MG63 (cell line): Measurements from ENCODE around the gene DMD. TPM values are rescaled to one million over a fixed set of nuclear protein-coding genes. Genes with fewer than 3 reads are reported as not detected.
"Not testable (repeated sequence)": the region's sequence is repeated elsewhere in the genome, so short reads cannot be mapped to it uniquely, and the experiment has no call there.

Experiments
- DNase-seq: peaks from one replicate; pipeline ENCODE4 v3.0.0-alpha.2; 2020
- H3K27me3 ChIP-seq: fragments of 250-450 bp; sonication (Bioruptor Pico); 2 replicates; pipeline ENCODE4 v1.5.1; 2020; ENCODE audit warnings: mild to moderate bottlenecking, moderate library complexity
- H3K36me3 ChIP-seq: fragments of 250-450 bp; sonication (Bioruptor Pico); 2 replicates; pipeline ENCODE4 v1.5.1; 2020; ENCODE audit warnings: mild to moderate bottlenecking, moderate library complexity
- H3K4me3 ChIP-seq: fragments of 250-450 bp; sonication (Bioruptor Pico); 2 replicates; pipeline ENCODE4 v1.5.1; 2020; ENCODE audit warnings: mild to moderate bottlenecking, moderate library complexity
- H3K9me3 ChIP-seq: fragments of 250-450 bp; sonication (Bioruptor Pico); 2 replicates; pipeline ENCODE4 v1.5.1; 2020; ENCODE audit warnings: mild to moderate bottlenecking, moderate library complexity
- total RNA-seq: library from RNA; depleted of rRNA; stranded (reverse); fragments of >200 nt; shearing (Covaris generic); gene quantifications from 2 replicates; pipeline ENCODE4 v1.2.3, GENCODE V29; 2014; ENCODE audit warnings: low replicate concordance

Gene DMD
- total RNA-seq, 1 experiment from 2014 or later = 11.5 TPM

- H3K9me3 ChIP-seq = no peaks in the 10 kb centered on the region
- no peak overlapping the region for H3K4me3 ChIP-seq
- no peak for DNase-seq
- no peaks in the 10 kb centered on the region for H3K27me3 ChIP-seq
- H3K36me3 ChIP-seq = no peaks in the 10 kb centered on the region
Measured at GRCh38 chrX:33095079-33095478, 116.3 kb downstream of the DMD start.

DNA sequence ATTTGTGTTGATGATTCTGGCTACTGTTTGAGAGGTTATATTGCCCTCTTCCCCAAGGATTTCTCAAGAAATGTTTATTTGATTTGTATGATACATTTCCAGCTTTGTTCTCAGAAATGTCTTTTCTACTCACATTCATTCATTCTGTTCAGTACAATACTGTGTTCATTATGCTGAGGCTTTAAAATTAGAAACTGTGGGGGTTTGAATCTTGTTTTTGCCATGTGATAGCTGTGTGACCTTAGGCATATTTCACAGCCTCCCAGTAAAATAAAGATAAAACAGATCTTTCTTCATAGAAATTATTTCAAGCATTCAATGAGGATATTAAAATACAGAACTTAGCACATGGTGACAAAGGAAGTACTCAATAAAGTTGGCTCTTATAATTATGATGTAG lies 123.9 kb downstream of the DMD start:
- no peaks in the 10 kb centered on the region for H3K36me3 ChIP-seq
- no peak overlapping the region for H3K4me3 ChIP-seq
- no peaks in the 10 kb centered on the region for H3K27me3 ChIP-seq
- no peaks in the 10 kb centered on the region for H3K9me3 ChIP-seq
- DNase-seq = no peak

GRCh38 chrX:33086886-33087285 lies 124.5 kb downstream of the DMD start:
- H3K36me3 ChIP-seq = no peaks in the 10 kb centered on the region
- no peaks in the 10 kb centered on the region for H3K9me3 ChIP-seq
- no peak for DNase-seq
- H3K27me3 ChIP-seq = no peaks in the 10 kb centered on the region
- H3K4me3 ChIP-seq = no peak overlapping the region

GRCh38 chrX:33082371-33082770 lies 129.0 kb downstream of the DMD start:
- no peaks in the 10 kb centered on the region for H3K36me3 ChIP-seq
- no peak overlapping the region for H3K4me3 ChIP-seq
- no peak for DNase-seq
- H3K27me3 ChIP-seq = no peaks in the 10 kb centered on the region
- H3K9me3 ChIP-seq = no peaks in the 10 kb centered on the region

DNA sequence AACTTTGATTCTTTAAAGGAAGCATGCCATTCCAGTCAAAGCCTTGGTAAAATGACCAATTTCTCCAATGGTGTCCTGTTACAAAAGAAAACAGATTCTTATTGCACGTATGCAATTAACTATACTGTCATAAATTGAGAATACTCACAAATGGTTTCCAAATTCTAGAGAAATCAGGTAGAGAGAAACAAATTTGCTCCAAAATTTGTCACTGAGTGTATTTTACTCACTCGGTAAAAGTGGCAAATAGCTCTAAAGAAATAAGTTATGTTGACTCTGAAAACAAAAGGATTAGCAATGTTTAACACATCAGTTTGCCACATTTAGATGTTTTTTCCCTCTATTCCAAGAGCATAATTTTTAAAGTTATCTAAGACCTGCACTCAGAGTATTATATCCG lies 133.1 kb downstream of the DMD start:
- no peak for DNase-seq
- Histone ChIP-seq H3K4me3 (no peak overlapping the region), H3K9me3 (no peaks in the 10 kb centered on the region), H3K27me3 (no peaks in the 10 kb centered on the region), H3K36me3 (no peaks in the 10 kb centered on the region)

DNA sequence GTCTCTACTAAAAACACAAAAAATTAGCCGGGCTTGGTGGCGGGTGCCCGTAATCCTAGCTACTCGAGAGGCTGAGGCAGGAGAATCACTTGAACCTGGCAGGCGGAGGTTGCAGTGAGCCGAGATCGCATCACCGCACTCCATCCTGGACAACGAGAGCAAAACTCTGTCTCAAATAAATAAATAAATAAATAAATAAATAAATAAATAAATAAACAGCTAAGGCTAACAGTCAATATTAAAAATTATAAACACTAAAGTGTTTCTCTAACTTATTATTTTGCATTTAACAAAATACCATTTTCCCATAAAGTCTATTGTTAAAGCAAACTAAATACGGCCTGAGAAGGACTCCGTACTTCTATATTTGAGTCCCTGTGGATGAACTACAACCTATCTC lies 137.7 kb downstream of the DMD start:
- H3K4me3 ChIP-seq, H3K27me3 ChIP-seq, H3K36me3 ChIP-seq, H3K9me3 ChIP-seq, DNase-seq: not testable (repeated sequence)

GRCh38 chrX:33065415-33065814 lies 145.9 kb downstream of the DMD start:
- Histone ChIP-seq H3K4me3 (no peak overlapping the region), H3K27me3 (no peaks in the 10 kb centered on the region), H3K36me3 (no peaks in the 10 kb centered on the region), H3K9me3 (no peaks in the 10 kb centered on the region)
- DNase-seq = no peak

GRCh38 chrX:33062041-33062440 lies 149.3 kb downstream of the DMD start:
- no peak overlapping the region for H3K4me3 ChIP-seq
- no peaks in the 10 kb centered on the region for H3K9me3 ChIP-seq
- H3K27me3 ChIP-seq = no peaks in the 10 kb centered on the region
- no peak for DNase-seq
- no peaks in the 10 kb centered on the region for H3K36me3 ChIP-seq

GRCh38 chrX:33053001-33053400 lies 158.3 kb downstream of the DMD start:
- H3K4me3 ChIP-seq = no peak overlapping the region
- no peaks in the 10 kb centered on the region for H3K36me3 ChIP-seq
- peak; percentile 7 for DNase-seq
- H3K27me3 ChIP-seq = no peaks in the 10 kb centered on the region
- H3K9me3 ChIP-seq = no peaks in the 10 kb centered on the region

DNA sequence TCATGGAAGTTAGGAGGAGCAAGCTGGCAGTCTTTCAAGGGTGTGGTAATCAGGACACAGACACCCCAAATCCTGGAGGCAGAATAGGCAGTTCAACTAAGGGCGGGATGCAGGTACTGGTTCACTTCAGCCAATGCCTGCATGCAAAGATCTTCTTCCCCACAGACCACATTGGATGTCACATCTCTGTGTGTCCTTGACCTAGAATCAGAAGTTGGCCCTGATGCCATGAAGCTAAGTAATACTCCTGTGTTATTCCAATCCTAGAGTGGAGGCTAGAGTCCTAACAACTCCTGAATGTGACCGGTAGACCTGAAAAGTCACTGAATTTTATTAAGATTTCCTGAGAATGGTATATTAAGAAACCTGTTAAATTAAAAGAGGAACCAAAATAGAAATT lies 165.5 kb downstream of the DMD start:
- Histone ChIP-seq H3K4me3 (no peak overlapping the region), H3K36me3 (no peaks in the 10 kb centered on the region), H3K9me3 (no peaks in the 10 kb centered on the region), H3K27me3 (no peaks in the 10 kb centered on the region)
- DNase-seq = no peak

DNA sequence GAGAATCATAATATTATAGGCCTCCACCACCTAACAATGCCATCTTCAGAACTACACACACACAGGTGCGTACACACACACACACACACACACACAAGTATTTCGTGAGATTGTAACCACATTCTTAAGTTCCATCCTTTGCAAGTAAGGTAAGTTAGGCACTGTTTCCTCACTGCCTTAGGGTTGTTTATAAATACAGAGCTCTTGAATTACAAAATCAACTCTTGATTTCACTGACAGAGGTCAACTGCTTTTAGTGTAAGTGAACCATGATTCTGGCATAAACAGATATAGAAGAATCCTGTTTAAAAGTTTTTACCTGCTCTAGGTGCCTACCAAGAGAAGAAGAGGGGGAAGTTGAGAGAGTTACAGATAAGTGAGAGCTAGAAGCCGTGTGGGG lies 166.1 kb downstream of the DMD start:
- Histone ChIP-seq H3K9me3 (no peaks in the 10 kb centered on the region), H3K27me3 (no peaks in the 10 kb centered on the region), H3K36me3 (no peaks in the 10 kb centered on the region), H3K4me3 (no peak overlapping the region)
- no peak for DNase-seq

GRCh38 chrX:33041141-33041540 lies 170.2 kb downstream of the DMD start:
- Histone ChIP-seq H3K27me3 (no peaks in the 10 kb centered on the region), H3K9me3 (no peaks in the 10 kb centered on the region), H3K4me3 (no peak overlapping the region), H3K36me3 (no peaks in the 10 kb centered on the region)
- DNase-seq = no peak

- H3K4me3 ChIP-seq = no peak overlapping the region
- DNase-seq = no peak
- H3K36me3 ChIP-seq = no peaks in the 10 kb centered on the region
- no peaks in the 10 kb centered on the region for H3K9me3 ChIP-seq
- no peaks in the 10 kb centered on the region for H3K27me3 ChIP-seq
Measured at GRCh38 chrX:33032700-33033099, 178.6 kb downstream of the DMD start.

DNA sequence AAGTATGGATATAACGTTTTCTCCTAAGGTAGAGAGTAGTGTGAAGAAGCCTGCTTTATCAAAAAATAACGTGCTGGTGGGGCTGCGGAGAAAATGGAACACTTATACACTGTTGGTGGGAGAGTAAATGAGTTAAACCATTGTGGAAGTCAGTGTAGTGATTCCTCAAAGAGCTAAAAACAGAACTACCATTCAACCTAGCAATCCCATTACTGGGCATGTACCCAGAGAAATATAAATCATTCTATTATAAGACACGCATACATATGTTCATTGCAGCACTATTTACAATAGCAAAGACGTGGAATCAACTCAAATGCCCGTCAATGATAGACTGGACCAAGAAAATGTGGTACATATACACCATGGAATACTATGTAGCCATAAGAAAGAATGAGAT lies 196.4 kb downstream of the DMD start:
- no peak overlapping the region for H3K4me3 ChIP-seq
- no peaks in the 10 kb centered on the region for H3K27me3 ChIP-seq
- no peak for DNase-seq
- H3K9me3 ChIP-seq = no peaks in the 10 kb centered on the region
- H3K36me3 ChIP-seq = no peaks in the 10 kb centered on the region

GRCh38 chrX:33014086-33014485 lies 197.3 kb downstream of the DMD start:
- no peak overlapping the region for H3K4me3 ChIP-seq
- H3K9me3 ChIP-seq = no peaks in the 10 kb centered on the region
- H3K36me3 ChIP-seq = no peaks in the 10 kb centered on the region
- no peaks in the 10 kb centered on the region for H3K27me3 ChIP-seq
- DNase-seq = no peak

- no peak for DNase-seq
- H3K4me3 ChIP-seq = no peak overlapping the region
- H3K9me3 ChIP-seq = no peaks in the 10 kb centered on the region
- no peaks in the 10 kb centered on the region for H3K27me3 ChIP-seq
- H3K36me3 ChIP-seq = no peaks in the 10 kb centered on the region
Measured at GRCh38 chrX:33001107-33001506, 210.2 kb downstream of the DMD start.

GRCh38 chrX:32998776-32999175 lies 212.6 kb downstream of the DMD start:
- DNase-seq = no peak
- Histone ChIP-seq H3K36me3 (no peaks in the 10 kb centered on the region), H3K4me3 (no peak overlapping the region), H3K27me3 (no peaks in the 10 kb centered on the region), H3K9me3 (no peaks in the 10 kb centered on the region)

DNA sequence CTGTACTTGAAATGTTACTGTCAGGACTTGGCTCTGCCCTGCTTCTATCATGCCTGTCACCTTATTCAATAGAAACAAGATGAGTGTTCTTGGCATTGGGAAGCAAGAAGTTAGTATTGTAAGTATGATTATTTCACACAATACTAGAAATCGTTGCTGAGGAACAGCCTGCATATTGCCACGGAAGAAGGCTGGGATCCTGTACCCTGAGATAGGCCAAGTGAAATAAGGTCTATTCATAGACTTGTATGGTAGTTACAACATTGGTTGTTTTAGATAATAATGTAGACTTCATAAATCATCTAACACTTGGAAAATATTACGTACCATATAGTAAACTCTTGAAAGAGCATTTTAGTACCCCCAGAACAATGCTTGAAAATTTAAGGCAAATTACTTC lies 215.9 kb downstream of the DMD start:
- Histone ChIP-seq H3K9me3 (no peaks in the 10 kb centered on the region), H3K27me3 (no peaks in the 10 kb centered on the region), H3K36me3 (no peaks in the 10 kb centered on the region), H3K4me3 (no peak overlapping the region)
- no peak for DNase-seq

- H3K9me3 ChIP-seq = no peaks in the 10 kb centered on the region
- no peak for DNase-seq
- H3K27me3 ChIP-seq = no peaks in the 10 kb centered on the region
- no peaks in the 10 kb centered on the region for H3K36me3 ChIP-seq
- no peak overlapping the region for H3K4me3 ChIP-seq
Measured at GRCh38 chrX:32987142-32987541, 224.2 kb downstream of the DMD start.
